Upper lobe of left lung (tissue), 6 donors: Measurements from ENCODE around the gene TRNP1. TPM values are rescaled to one million over a fixed set of nuclear protein-coding genes. Genes with fewer than 3 reads are reported as not detected.

ENCODE experiments used
- ATAC-seq, 2 donors: fragments of 200-7000 bp; cut with Tn5 transposase; one replicate each; pipeline ENCODE4 v1.9.1; 2022; ENCODE audit warnings: mild to moderate bottlenecking in 2 of 2, moderate library complexity in 2 of 2; ENCODE audit not compliant: low FRiP score in 2 of 2
- DNase-seq, 2 donors: peaks; one replicate each; pipeline ENCODE4 v3.0.0-alpha.2; 2019 to 2020
- H3K27ac ChIP-seq, 4 donors: fragments of 200-600 bp; sonication (generic); one replicate each; pipeline ENCODE4 v1.5.1; 2016 to 2019
- H3K27me3 ChIP-seq, 4 donors: fragments of 200-600 bp; sonication (generic); one replicate each; pipeline ENCODE4 v1.5.1; 2017 to 2019
- H3K36me3 ChIP-seq, 4 donors: fragments of 200-600 bp; sonication (generic); one replicate each; pipeline ENCODE4 v1.5.1; 2016 to 2019
- H3K4me1 ChIP-seq, 4 donors: fragments of 200-600 bp; sonication (generic); one replicate each; pipeline ENCODE4 v1.5.1; 2018 to 2019
- H3K4me3 ChIP-seq, 4 donors: fragments of 200-600 bp; sonication (generic); one replicate each; pipeline ENCODE4 v1.5.1; 2017 to 2019; ENCODE audit warnings: mild to moderate bottlenecking in 2 of 4, moderate library complexity in 1 of 4
- H3K9me3 ChIP-seq, 4 donors: fragments of 200-600 bp; sonication (generic); one replicate each; pipeline ENCODE4 v1.5.1; 2018 to 2019
- CTCF ChIP-seq, 6 experiments: fragments of 450-650 bp in 4 of 6; fragments of 200-600 bp in 2 of 6; sonication (generic) in 2 of 6; IDR thresholded peaks; one replicate each; pipeline ENCODE4 v1.5.1; 2016 to 2019; ENCODE audit warnings: antibody characterized with exemption in 6 of 6
- EP300 ChIP-seq, 4 donors: sonication (generic); formaldehyde crosslinking; IDR thresholded peaks; one replicate each; pipeline ENCODE4 v1.5.1; 2017; ENCODE audit warnings: antibody characterized with exemption in 4 of 4, control low read depth in 2 of 4
- POLR2A ChIP-seq, 4 donors: fragments of 450-650 bp; IDR thresholded peaks; one replicate each; pipeline ENCODE4 v1.5.1; 2016 to 2017; ENCODE audit warnings: antibody characterized with exemption in 4 of 4, mild to moderate bottlenecking in 2 of 4
- POLR2AphosphoS5 ChIP-seq, 2 donors: sonication (generic); formaldehyde crosslinking; IDR thresholded peaks; one replicate each; pipeline ENCODE4 v1.5.1; 2017; ENCODE audit warnings: antibody characterized with exemption in 2 of 2
- WGBS, 2 donors: methylation state at CpG; one replicate each; pipeline ENCODE4 v1.1.5; 2017 to 2018; 5-methylcytosine and 5-hydroxymethylcytosine counted together
- total RNA-seq, 6 donors: library from RNA; depleted of rRNA in 4 of 6; stranded (reverse); fragments of >200 nt in 4 of 6; gene quantifications; one replicate each; pipeline versions ENCODE4 v1.1.0 to v1.2.1, GENCODE V29; 2016 to 2021
- donor health status: DM: no; HTN: no; CAD: no; lungs with moderate emphysema.
- donor health status: DM: no; HTN: yes; CAD: no; lungs with severe emphysema.

Gene TRNP1
- total RNA-seq, 6 donors from 2014 or later, result 9.1 to 38.0 (median 26.0) TPM

- Histone ChIP-seq H3K27ac (no peak overlapping the region), H3K27me3 (peaks cover 0 to 1% (median 0%) of the 10 kb centered on the region in 4 donors), H3K4me1 (peaks cover 0 to 7% (median 7%) of the 10 kb centered on the region in 4 donors), H3K4me3 (no peak overlapping the region), H3K9me3 (no peaks in the 10 kb centered on the region), H3K36me3 (no peaks in the 10 kb centered on the region)
- ATAC-seq, result no peak
- WGBS, 2 donors, result 92 to 94% methylated on average over 9 of the region's 9 CpGs
- TF ChIP-seq EP300 (IDR thresholded peaks at IDR 0.05), result no peak
- no peak for TF ChIP-seq CTCF (IDR thresholded peaks at IDR 0.05)
- no peak for TF ChIP-seq POLR2AphosphoS5 (IDR thresholded peaks at IDR 0.05)
- no peak for TF ChIP-seq POLR2A (IDR thresholded peaks at IDR 0.05)
- no peak for DNase-seq
Measured at GRCh38 chr1:26965628-26966027, 27.9 kb upstream of the TRNP1 start.

- ATAC-seq, result no peak
- 65 to 66% methylated on average over 2 to 7 of the region's 7 CpGs for WGBS, 2 donors
- Histone ChIP-seq H3K4me3 (no peak overlapping the region), H3K27me3 (no peaks in the 10 kb centered on the region), H3K36me3 (no peaks in the 10 kb centered on the region), H3K9me3 (no peaks in the 10 kb centered on the region), H3K4me1 (no peaks in the 10 kb centered on the region), H3K27ac (no peak overlapping the region)
- TF ChIP-seq POLR2AphosphoS5 (IDR thresholded peaks at IDR 0.05), result no peak
- no peak for TF ChIP-seq EP300 (IDR thresholded peaks at IDR 0.05)
- TF ChIP-seq CTCF (IDR thresholded peaks at IDR 0.05), result no peak
- TF ChIP-seq POLR2A (IDR thresholded peaks at IDR 0.05), result no peak
- DNase-seq, result no peak
Measured at GRCh38 chr1:26970810-26971209, 22.7 kb upstream of the TRNP1 start.

- no peak for DNase-seq
- Histone ChIP-seq H3K27ac (no peak overlapping the region), H3K9me3 (no peaks in the 10 kb centered on the region), H3K36me3 (no peaks in the 10 kb centered on the region), H3K27me3 (no peaks in the 10 kb centered on the region), H3K4me3 (no peak overlapping the region), H3K4me1 (no peaks in the 10 kb centered on the region)
- 82 to 100% methylated on average over 2 to 3 of the region's 3 CpGs for WGBS, 2 donors
- ATAC-seq, result no peak
- no peak for TF ChIP-seq POLR2A (IDR thresholded peaks at IDR 0.05)
- no peak for TF ChIP-seq EP300 (IDR thresholded peaks at IDR 0.05)
- TF ChIP-seq CTCF (IDR thresholded peaks at IDR 0.05), result no peak
- no peak for TF ChIP-seq POLR2AphosphoS5 (IDR thresholded peaks at IDR 0.05)
Measured at GRCh38 chr1:26971590-26971989, 21.9 kb upstream of the TRNP1 start.

GRCh38 chr1:26972390-26972789, 21.1 kb upstream of the TRNP1 start:
- TF ChIP-seq POLR2AphosphoS5 (IDR thresholded peaks at IDR 0.05) (no peak), CTCF (IDR thresholded peaks at IDR 0.05) (no peak), EP300 (IDR thresholded peaks at IDR 0.05) (no peak), POLR2A (IDR thresholded peaks at IDR 0.05) (no peak)
- Histone ChIP-seq H3K4me3 (no peak overlapping the region), H3K9me3 (no peaks in the 10 kb centered on the region), H3K4me1 (no peaks in the 10 kb centered on the region), H3K27ac (no peak overlapping the region), H3K36me3 (no peaks in the 10 kb centered on the region), H3K27me3 (no peaks in the 10 kb centered on the region)
- DNase-seq, result no peak
- no peak for ATAC-seq
- WGBS, 2 donors, result 43 to 46% methylated on average over 6 of the region's 6 CpGs

GRCh38 chr1:26972821-26973220, 20.7 kb upstream of the TRNP1 start:
- Histone ChIP-seq H3K27ac (no peak overlapping the region), H3K4me1 (no peaks in the 10 kb centered on the region), H3K36me3 (no peaks in the 10 kb centered on the region), H3K9me3 (no peaks in the 10 kb centered on the region), H3K27me3 (no peaks in the 10 kb centered on the region), H3K4me3 (no peak overlapping the region)
- TF ChIP-seq POLR2AphosphoS5 (IDR thresholded peaks at IDR 0.05) (no peak), CTCF (IDR thresholded peaks at IDR 0.05) (no peak), POLR2A (IDR thresholded peaks at IDR 0.05) (no peak), EP300 (IDR thresholded peaks at IDR 0.05) (no peak)
- no peak for DNase-seq
- 77 to 81% methylated on average over 4 of the region's 4 CpGs for WGBS, 2 donors
- ATAC-seq, result no peak
